Epithelial cell of esophagus (primary cell): Measurements from ENCODE around the gene NAP1L1.

Experiments
- DNase-seq: peaks from one replicate; pipeline ENCODE4 v3.0.0; 2010; ENCODE audit warnings: low read depth
- H3K4me3 ChIP-seq: 2 replicates; pipeline ENCODE4 v1.5.1; 2011; ENCODE audit warnings: mild to moderate bottlenecking, low read length, control low read depth
- TF ChIP-seq, protein P1 (sequence below): IDR thresholded peaks from 2 replicates; pipeline ENCODE4 v1.5.1; 2011; ENCODE audit warnings: low read depth, mild to moderate bottlenecking, low read length, control low read depth, inconsistent platforms; ENCODE audit not compliant: insufficient read depth; ENCODE audit errors: missing control alignments

Gene NAP1L1

GRCh38 chr12:76032043-76032981 is 52.2 kb downstream of the NAP1L1 start:
- TF ChIP-seq, protein P1, sequence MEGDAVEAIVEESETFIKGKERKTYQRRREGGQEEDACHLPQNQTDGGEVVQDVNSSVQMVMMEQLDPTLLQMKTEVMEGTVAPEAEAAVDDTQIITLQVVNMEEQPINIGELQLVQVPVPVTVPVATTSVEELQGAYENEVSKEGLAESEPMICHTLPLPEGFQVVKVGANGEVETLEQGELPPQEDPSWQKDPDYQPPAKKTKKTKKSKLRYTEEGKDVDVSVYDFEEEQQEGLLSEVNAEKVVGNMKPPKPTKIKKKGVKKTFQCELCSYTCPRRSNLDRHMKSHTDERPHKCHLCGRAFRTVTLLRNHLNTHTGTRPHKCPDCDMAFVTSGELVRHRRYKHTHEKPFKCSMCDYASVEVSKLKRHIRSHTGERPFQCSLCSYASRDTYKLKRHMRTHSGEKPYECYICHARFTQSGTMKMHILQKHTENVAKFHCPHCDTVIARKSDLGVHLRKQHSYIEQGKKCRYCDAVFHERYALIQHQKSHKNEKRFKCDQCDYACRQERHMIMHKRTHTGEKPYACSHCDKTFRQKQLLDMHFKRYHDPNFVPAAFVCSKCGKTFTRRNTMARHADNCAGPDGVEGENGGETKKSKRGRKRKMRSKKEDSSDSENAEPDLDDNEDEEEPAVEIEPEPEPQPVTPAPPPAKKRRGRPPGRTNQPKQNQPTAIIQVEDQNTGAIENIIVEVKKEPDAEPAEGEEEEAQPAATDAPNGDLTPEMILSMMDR = no peak
- DNase-seq = peak; percentile 58
- H3K4me3 ChIP-seq = peak overlapping the region; percentile 83

- DNase-seq = peak; percentile 97
- peak within 1 kb of the TSS; percentile 83 for H3K4me3 ChIP-seq
- TF ChIP-seq, protein P1 = peak; percentile 47
Observed at GRCh38 chr12:76031414-76032042, 53.0 kb downstream of the NAP1L1 start, which contains the start of gene PHLDA1. TSS of gene PHLDA1 (minus strand) at chr12:76031776.

GRCh38 chr12:76031081-76031413 is 53.4 kb downstream of the NAP1L1 start:
- peak overlapping the region; percentile 83 for H3K4me3 ChIP-seq
- TF ChIP-seq, protein P1 = no peak
- DNase-seq = no peak

DNA sequence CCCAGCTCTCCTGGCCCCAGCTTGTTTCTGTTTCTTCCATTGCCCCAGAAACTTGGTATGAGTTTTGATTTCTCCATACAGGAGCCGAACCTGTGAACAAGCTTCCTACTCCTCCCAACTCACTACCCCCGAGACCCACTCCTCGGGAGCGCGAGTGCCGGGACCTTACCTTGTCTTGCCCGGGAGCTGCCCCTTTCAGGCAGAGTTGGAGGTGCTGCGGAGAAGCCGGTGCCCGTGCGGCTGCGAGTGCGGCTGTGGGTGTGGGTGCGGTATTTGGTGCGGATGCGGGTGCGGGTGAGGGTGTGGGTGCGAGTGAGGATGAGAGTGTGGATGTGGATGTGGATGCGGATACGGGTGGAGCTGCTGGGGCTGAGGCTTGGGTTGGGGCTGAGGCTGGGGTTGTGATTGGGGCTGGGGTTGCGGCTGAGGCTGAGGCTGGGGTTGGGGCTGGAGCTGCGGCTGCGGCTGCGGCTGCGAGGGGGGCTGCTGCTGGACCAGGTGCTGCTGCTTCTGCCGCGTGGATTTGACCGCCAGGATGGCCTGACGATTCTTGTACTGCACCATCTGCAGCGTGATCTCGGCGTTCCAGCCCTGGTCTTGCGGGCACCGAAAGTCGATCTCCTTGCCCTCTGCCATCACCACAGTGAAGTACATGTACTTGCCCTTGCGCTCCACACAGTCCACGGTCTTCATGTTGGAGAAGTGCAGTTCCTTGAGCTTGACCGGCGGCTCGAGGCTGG is 54.0 kb downstream of the NAP1L1 start:
- TF ChIP-seq, protein P1 = no peak
- no peak for DNase-seq
- H3K4me3 ChIP-seq = peak overlapping the region; percentile 83

DNA sequence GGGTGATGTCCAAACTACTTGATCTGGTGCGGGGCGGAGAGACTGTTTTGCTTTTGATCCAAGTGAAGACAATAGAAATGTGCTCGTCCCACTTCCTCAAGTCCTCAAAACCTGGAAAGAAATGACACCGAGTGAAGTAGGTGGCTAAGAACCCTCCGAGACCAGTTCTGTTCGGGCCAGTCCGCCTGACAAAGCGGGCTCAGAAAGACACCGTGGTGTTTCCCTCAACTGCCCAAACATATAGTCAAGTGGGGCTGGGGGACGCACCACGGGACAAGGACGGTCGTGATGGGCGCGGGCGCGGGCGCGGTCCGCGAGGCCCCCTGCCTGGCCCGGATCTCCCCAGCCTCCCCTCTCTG is 54.5 kb downstream of the NAP1L1 start:
- DNase-seq = peak; percentile 36
- peak overlapping the region; percentile 83 for H3K4me3 ChIP-seq
- TF ChIP-seq, protein P1 = no peak

DNA sequence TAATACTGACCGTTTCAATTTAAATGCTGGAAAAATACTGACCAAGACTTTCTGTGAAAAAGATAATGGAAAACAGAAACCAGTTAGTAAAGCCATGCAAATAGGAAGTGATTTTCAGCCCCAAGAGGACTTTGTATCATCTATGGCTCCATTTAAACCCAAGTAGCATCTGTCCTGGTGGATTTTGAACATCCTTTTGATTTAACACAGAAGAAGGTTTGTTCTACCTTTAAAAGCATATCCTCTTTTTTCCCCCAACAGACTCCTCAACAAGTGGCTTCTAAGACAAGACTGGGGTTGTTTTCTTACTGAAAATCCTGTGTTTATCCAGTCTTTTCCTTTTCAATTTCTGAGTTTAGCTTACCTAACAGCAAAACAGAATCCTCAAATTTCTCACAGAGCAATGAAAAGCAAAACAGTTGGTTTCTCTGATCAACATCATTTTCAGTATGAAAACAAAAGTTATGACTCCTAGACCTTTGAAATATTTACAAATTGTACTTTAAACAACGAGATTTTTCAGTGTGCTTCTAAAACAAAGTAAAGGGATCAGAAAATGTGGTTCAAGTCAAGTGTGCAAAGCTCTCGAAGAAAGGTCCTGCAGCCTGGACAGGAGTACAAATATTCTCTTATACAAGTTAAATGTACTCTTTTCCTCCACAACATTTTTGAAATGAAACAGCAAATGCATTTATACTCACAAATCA is 55.8 kb downstream of the NAP1L1 start:
- DNase-seq = no peak
- TF ChIP-seq, protein P1 = no peak
- H3K4me3 ChIP-seq = peak overlapping the region; percentile 83
